ENCODE results near the gene KPNA4. TPM values are rescaled to one million over a fixed set of nuclear protein-coding genes. Genes with fewer than 3 reads are reported as not detected.

The KPNA4 gene
- polyA plus RNA-seq, 2 of the 4 experiments (the other 2 are of a cell fraction): 35.0 to 36.5 TPM

DNA sequence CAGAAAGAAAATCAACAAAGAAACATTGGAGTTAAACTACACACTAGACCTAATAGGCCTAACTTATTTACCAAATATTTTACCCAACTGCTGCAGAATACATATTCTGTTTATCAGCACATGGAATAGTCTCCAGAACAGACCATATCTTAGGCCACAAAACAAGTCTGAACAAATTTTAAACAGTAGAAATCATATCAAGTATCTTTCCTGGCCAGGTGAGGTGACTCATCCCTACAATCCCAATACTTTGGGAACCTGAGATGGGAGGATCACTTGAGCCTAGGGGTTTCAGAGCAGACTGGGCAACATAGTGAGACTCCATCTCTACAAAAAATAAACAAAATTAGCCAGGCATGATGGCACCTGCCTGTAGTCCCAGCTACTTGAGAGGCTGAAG, 18.1 kb upstream of the KPNA4 start:
- H3K9me3 ChIP-seq: 0 out of 3 replicates have a peak, but pooled peaks cover 3% of the 10 kb centered on the region
- ATAC-seq (no peak), FAIRE-seq (no peak), DNase-seq (ENCODE audit: low read depth in 1 of 2, low spot score in 1 of 2) (no peak)
- CTCF ChIA-PET: no interaction called here
- H3K4me3 ChIP-seq: no peak overlapping the region
- POLR2A ChIA-PET: no interaction called here
- TF ChIP-seq FOXS1 (CRISPR knock-in tag; IDR thresholded peaks at IDR 0.05): no peak
- TF ChIP-seq, protein P1, sequence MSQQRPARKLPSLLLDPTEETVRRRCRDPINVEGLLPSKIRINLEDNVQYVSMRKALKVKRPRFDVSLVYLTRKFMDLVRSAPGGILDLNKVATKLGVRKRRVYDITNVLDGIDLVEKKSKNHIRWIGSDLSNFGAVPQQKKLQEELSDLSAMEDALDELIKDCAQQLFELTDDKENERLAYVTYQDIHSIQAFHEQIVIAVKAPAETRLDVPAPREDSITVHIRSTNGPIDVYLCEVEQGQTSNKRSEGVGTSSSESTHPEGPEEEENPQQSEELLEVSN (IDR thresholded peaks at IDR 0.05; ENCODE audit: borderline replicate concordance, low read depth): no peak
- TF ChIP-seq RNF2 (IDR thresholded peaks at IDR 0.05; ENCODE audit: borderline replicate concordance, low read depth): no peak
- TF ChIP-seq JUN (IDR thresholded peaks at IDR 0.05): no peak
- TF ChIP-seq MAX (IDR thresholded peaks at IDR 0.05): no peak
- TF ChIP-seq TP53 (CRISPR knock-in tag; IDR thresholded peaks at IDR 0.05): no peak
- no peak for TF ChIP-seq HOXA7 (CRISPR knock-in tag; IDR thresholded peaks at IDR 0.05)
- TF ChIP-seq, protein P2, sequence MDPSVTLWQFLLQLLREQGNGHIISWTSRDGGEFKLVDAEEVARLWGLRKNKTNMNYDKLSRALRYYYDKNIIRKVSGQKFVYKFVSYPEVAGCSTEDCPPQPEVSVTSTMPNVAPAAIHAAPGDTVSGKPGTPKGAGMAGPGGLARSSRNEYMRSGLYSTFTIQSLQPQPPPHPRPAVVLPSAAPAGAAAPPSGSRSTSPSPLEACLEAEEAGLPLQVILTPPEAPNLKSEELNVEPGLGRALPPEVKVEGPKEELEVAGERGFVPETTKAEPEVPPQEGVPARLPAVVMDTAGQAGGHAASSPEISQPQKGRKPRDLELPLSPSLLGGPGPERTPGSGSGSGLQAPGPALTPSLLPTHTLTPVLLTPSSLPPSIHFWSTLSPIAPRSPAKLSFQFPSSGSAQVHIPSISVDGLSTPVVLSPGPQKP (IDR thresholded peaks at IDR 0.05; ENCODE audit: low read depth, low read length): no peak
- TF ChIP-seq, protein P3, sequence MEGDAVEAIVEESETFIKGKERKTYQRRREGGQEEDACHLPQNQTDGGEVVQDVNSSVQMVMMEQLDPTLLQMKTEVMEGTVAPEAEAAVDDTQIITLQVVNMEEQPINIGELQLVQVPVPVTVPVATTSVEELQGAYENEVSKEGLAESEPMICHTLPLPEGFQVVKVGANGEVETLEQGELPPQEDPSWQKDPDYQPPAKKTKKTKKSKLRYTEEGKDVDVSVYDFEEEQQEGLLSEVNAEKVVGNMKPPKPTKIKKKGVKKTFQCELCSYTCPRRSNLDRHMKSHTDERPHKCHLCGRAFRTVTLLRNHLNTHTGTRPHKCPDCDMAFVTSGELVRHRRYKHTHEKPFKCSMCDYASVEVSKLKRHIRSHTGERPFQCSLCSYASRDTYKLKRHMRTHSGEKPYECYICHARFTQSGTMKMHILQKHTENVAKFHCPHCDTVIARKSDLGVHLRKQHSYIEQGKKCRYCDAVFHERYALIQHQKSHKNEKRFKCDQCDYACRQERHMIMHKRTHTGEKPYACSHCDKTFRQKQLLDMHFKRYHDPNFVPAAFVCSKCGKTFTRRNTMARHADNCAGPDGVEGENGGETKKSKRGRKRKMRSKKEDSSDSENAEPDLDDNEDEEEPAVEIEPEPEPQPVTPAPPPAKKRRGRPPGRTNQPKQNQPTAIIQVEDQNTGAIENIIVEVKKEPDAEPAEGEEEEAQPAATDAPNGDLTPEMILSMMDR (IDR thresholded peaks at IDR 0.05): no peak
- TF ChIP-seq REST (IDR thresholded peaks at IDR 0.05): no peak
- no peak for TF ChIP-seq ESRRA (IDR thresholded peaks at IDR 0.05; ENCODE audit: borderline replicate concordance, low read length)
- TF ChIP-seq JUNB (IDR thresholded peaks at IDR 0.05): no peak
- no peak overlapping the region for H3K27ac ChIP-seq
- H3K4me1 ChIP-seq: no peaks in the 10 kb centered on the region
- H3K4me2 ChIP-seq: no peak overlapping the region

DNA sequence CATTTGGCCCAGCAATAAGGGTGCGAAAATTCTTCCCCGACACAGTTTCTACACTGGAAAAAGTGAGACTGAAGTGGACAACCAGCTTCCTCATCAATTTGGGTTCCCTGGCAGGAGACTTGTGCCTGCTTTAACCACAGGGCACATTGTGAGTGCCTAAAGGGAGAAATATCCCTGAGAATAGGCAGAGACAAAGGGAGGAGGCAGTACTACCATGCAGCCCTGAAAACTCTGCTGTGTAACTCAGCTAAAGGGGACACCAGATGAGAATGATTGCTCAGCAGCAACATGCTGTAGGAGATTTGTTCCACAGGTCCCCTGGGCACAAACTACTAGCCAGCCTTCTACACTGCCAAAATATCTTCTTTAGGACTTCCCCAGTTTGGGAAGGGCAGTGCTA, 15.6 kb upstream of the KPNA4 start:
- no peak for DNase-seq (ENCODE audit: low read depth in 1 of 2, low spot score in 1 of 2)
- FAIRE-seq: no peak
- H3K4me3 ChIP-seq: no peak overlapping the region
- H3K4me2 ChIP-seq: no peak overlapping the region
- H3K9me3 ChIP-seq: 0 out of 3 replicates have a peak, but pooled peaks cover 3% of the 10 kb centered on the region
- no peak for ATAC-seq
- POLR2A ChIA-PET: no interaction called here
- 71% methylated on average over 2 of the region's 2 CpGs for WGBS (ENCODE audit: missing lambda C conversion rate)
- TF ChIP-seq POLR2AphosphoS2 (conservative IDR thresholded peaks at IDR 0.05; ENCODE audit: low read length): no peak
- no peak for TF ChIP-seq HEYL (CRISPR knock-in tag; IDR thresholded peaks at IDR 0.05)
- no peak for TF ChIP-seq USF2 (IDR thresholded peaks at IDR 0.05)
- no peak for TF ChIP-seq BHLHE40 (IDR thresholded peaks at IDR 0.05; ENCODE audit: low read depth, low read length)
- TF ChIP-seq, protein P2 (IDR thresholded peaks at IDR 0.05; ENCODE audit: low read depth, low read length): no peak
- TF ChIP-seq, protein P4, sequence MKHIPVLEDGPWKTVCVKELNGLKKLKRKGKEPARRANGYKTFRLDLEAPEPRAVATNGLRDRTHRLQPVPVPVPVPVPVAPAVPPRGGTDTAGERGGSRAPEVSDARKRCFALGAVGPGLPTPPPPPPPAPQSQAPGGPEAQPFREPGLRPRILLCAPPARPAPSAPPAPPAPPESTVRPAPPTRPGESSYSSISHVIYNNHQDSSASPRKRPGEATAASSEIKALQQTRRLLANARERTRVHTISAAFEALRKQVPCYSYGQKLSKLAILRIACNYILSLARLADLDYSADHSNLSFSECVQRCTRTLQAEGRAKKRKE (CRISPR knock-in tag; IDR thresholded peaks at IDR 0.05; ENCODE audit: low read depth): no peak
- TF ChIP-seq EHF (CRISPR knock-in tag; IDR thresholded peaks at IDR 0.05): no peak
- TF ChIP-seq HOXB5 (CRISPR knock-in tag; IDR thresholded peaks at IDR 0.05): no peak
- TF ChIP-seq TFCP2L1 (CRISPR knock-in tag; IDR thresholded peaks at IDR 0.05): no peak
- no peak for TF ChIP-seq ESRRA (IDR thresholded peaks at IDR 0.05; ENCODE audit: borderline replicate concordance, low read length)
- no peak for TF ChIP-seq RNF2 (IDR thresholded peaks at IDR 0.05; ENCODE audit: borderline replicate concordance, low read depth)
- no peak for TF ChIP-seq RCOR1 (IDR thresholded peaks at IDR 0.05; ENCODE audit: low read depth, low read length)
- no peak for TF ChIP-seq ZSCAN20 (CRISPR knock-in tag; IDR thresholded peaks at IDR 0.05)
- no peak for TF ChIP-seq GATA3 (IDR thresholded peaks at IDR 0.05; ENCODE audit: borderline replicate concordance)
- no peak for TF ChIP-seq MYC (IDR thresholded peaks at IDR 0.05; ENCODE audit: borderline replicate concordance, low read length)
- no peak for TF ChIP-seq EHMT2 (IDR thresholded peaks at IDR 0.05; ENCODE audit: low read depth)
- TF ChIP-seq ZFP36 (IDR thresholded peaks at IDR 0.05; ENCODE audit: borderline replicate concordance, partially characterized antibody): no peak
- no peak for TF ChIP-seq SREBF2 (IDR thresholded peaks at IDR 0.05)
- TF ChIP-seq RFX5 (IDR thresholded peaks at IDR 0.05): no peak
- no peaks in the 10 kb centered on the region for H3K4me1 ChIP-seq
- CTCF ChIA-PET: interaction anchor here (1.0 kb wide), 2 partner anchors 20 to 364 kb away, joined by 3 read pairs; no protein-coding TSS in a partner anchor
- no peak overlapping the region for H3K27ac ChIP-seq
